D341Med (cell line): ENCODE results near the gene CCDC13.
"Not testable (repeated sequence)": the region's sequence is repeated elsewhere in the genome, so short reads cannot be mapped to it uniquely, and the experiment has no call there.

ENCODE experiments used
- DNase-seq: peaks from one replicate; pipeline ENCODE4 v3.0.0; 2012; ENCODE audit warnings: low spot score

CCDC13 gene

GRCh38 chr3:42772670-42773408, at the start of gene CCDC13:
Gene CCDC13, minus strand, starts transcription at chr3:42773253. Its CDS starts 14,908 bp downstream, at chr3:42758345.
- DNase-seq: peak; percentile 93

GRCh38 chr3:42822828-42823227, 49.8 kb upstream of the CCDC13 start:
- DNase-seq: no peak

- no peak for DNase-seq
Observed at GRCh38 chr3:42820746-42821051, 47.6 kb upstream of the CCDC13 start.

- no peak for DNase-seq
Observed at GRCh38 chr3:42819351-42819965, 46.4 kb upstream of the CCDC13 start.

GRCh38 chr3:42815826-42816225, 42.8 kb upstream of the CCDC13 start:
- DNase-seq: no peak

GRCh38 chr3:42814914-42815507, 42.0 kb upstream of the CCDC13 start:
- no peak for DNase-seq

GRCh38 chr3:42814246-42814645, 41.2 kb upstream of the CCDC13 start:
- DNase-seq: no peak

GRCh38 chr3:42811118-42811883, 38.2 kb upstream of the CCDC13 start:
- not testable (repeated sequence) for DNase-seq

- not testable (repeated sequence) for DNase-seq
Observed at GRCh38 chr3:42810706-42811105, 37.7 kb upstream of the CCDC13 start.

- no peak for DNase-seq
Observed at GRCh38 chr3:42809202-42809601, 36.1 kb upstream of the CCDC13 start, which contains the start of gene ACKR2. Gene ACKR2, plus strand, starts transcription at chr3:42809445. Its CDS starts 55,058 bp downstream, at chr3:42864503.

- no peak for DNase-seq
Observed at GRCh38 chr3:42807929-42808328, 34.9 kb upstream of the CCDC13 start.

- DNase-seq: no peak
Observed at GRCh38 chr3:42805141-42805821, 32.2 kb upstream of the CCDC13 start.

GRCh38 chr3:42804831-42805132, 31.7 kb upstream of the CCDC13 start:
- DNase-seq: no peak

GRCh38 chr3:42804106-42804830, 31.2 kb upstream of the CCDC13 start, which contains the start of gene HIGD1A:
Gene HIGD1A, minus strand, starts transcription at chr3:42804490. Its CDS starts 10,237 bp downstream, at chr3:42794253.
- DNase-seq: peak; percentile 99

GRCh38 chr3:42803414-42804105, 30.5 kb upstream of the CCDC13 start:
- DNase-seq: peak; percentile 62

GRCh38 chr3:42802876-42803413, 29.9 kb upstream of the CCDC13 start:
- DNase-seq: no peak

GRCh38 chr3:42801784-42802183, 28.7 kb upstream of the CCDC13 start:
- no peak for DNase-seq

GRCh38 chr3:42801048-42801620, 28.1 kb upstream of the CCDC13 start:
- no peak for DNase-seq

GRCh38 chr3:42800251-42800650, 27.2 kb upstream of the CCDC13 start:
- DNase-seq: no peak

GRCh38 chr3:42799376-42799775, 26.3 kb upstream of the CCDC13 start:
- DNase-seq: no peak
